HepG2 (cell line): ENCODE results near the gene RAD23A. TPM values are rescaled to one million over a fixed set of nuclear protein-coding genes. Genes with fewer than 3 reads are reported as not detected.

Experiments used
- HDAC1 ChIP-seq: sonication (generic); formaldehyde crosslinking; IDR thresholded peaks from 2 replicates; pipeline ENCODE4 v1.5.1; 2020; ENCODE audit warnings: mild to moderate bottlenecking, missing genetic modification reagents
- HNF4A ChIP-seq: sonication (generic); formaldehyde crosslinking; IDR thresholded peaks from 2 replicates; pipeline ENCODE4 v1.4.0; 2020; ENCODE audit warnings: missing genetic modification reagents
- IRF9 ChIP-seq: sonication (generic); formaldehyde crosslinking; IDR thresholded peaks from 2 replicates; pipeline ENCODE4 v1.8.0; 2022; ENCODE audit warnings: missing genetic modification reagents, mild to moderate bottlenecking, borderline replicate concordance
- ISL2 ChIP-seq: sonication (generic); formaldehyde crosslinking; IDR thresholded peaks from 2 replicates; pipeline ENCODE4 v1.5.0; 2020; ENCODE audit warnings: missing genetic modification reagents
- RFX5 ChIP-seq: IDR thresholded peaks from 2 replicates; pipeline ENCODE4 v1.6.1; 2011; ENCODE audit warnings: low read depth, low read length, improper control_type of control experiment
- RNF219 ChIP-seq: sonication (generic); formaldehyde crosslinking; IDR thresholded peaks from 2 replicates; pipeline ENCODE4 v1.5.0; 2020; ENCODE audit warnings: mild to moderate bottlenecking, missing genetic modification reagents
- THRA ChIP-seq: sonication (generic); formaldehyde crosslinking; IDR thresholded peaks from 2 replicates; pipeline ENCODE4 v1.4.0; 2020; ENCODE audit warnings: missing genetic modification reagents, borderline replicate concordance
- ZNF160 ChIP-seq: sonication (generic); formaldehyde crosslinking; IDR thresholded peaks from 2 replicates; pipeline ENCODE4 v1.8.0; 2022; ENCODE audit warnings: mild to moderate bottlenecking, inconsistent platforms, missing genetic modification reagents
- ZNF318 ChIP-seq: sonication (generic); formaldehyde crosslinking; IDR thresholded peaks from 2 replicates; pipeline ENCODE4 v1.4.0; 2020; ENCODE audit warnings: mild to moderate bottlenecking, missing genetic modification reagents
- ZNF354B ChIP-seq: sonication (generic); formaldehyde crosslinking; IDR thresholded peaks from 2 replicates; pipeline ENCODE4 v1.8.0; 2022; ENCODE audit warnings: mild to moderate bottlenecking, missing genetic modification reagents
- ZNF510 ChIP-seq: sonication (generic); formaldehyde crosslinking; IDR thresholded peaks from 2 replicates; pipeline ENCODE4 v1.4.0; 2020; ENCODE audit warnings: low read depth, mild to moderate bottlenecking, missing genetic modification reagents
- ZNF557 ChIP-seq: sonication (generic); formaldehyde crosslinking; IDR thresholded peaks from 2 replicates; pipeline ENCODE4 v1.4.0; 2020; ENCODE audit warnings: missing genetic modification reagents
- polyA plus RNA-seq, 8 experiments: library from polyadenylated mRNA; depleted of rRNA in 3 of 8; stranded (reverse) in 7 of 8; unstranded in 1 of 8; fragments of >200 nt; fragmentation: Illumina TruSeq in 4 of 8; extraction: Trizol in 4 of 8; gene quantifications; 2 replicates each; pipeline versions ENCODE4 v1.2.1 to v1.2.3, GENCODE V29; 2011 to 2016; ENCODE audit warnings: low read depth in 4 of 8, missing spikeins in 1 of 8, mixed read lengths in 1 of 8; ENCODE audit not compliant: insufficient read depth in 1 of 8
- total RNA-seq, 5 experiments: library from RNA; depleted of rRNA; stranded (reverse); fragments of >200 nt; fragmentation: Illumina TruSeq; extraction: Trizol; gene quantifications; 2 replicates each; pipeline ENCODE4 v1.2.3, GENCODE V29; 2016; ENCODE audit warnings: low read depth in 1 of 5
- TF ChIP-seq, protein P1 (sequence below): sonication (generic); formaldehyde crosslinking; IDR thresholded peaks from 2 replicates; pipeline ENCODE4 v1.4.0; 2020; ENCODE audit warnings: missing genetic modification reagents, borderline replicate concordance

RAD23A gene
- total and polyA plus RNA-seq, 2 of the 13 experiments (the other 11 are each of a cell fraction or from before 2014, with no cell fraction given) = 42.5 to 54.2 TPM

DNA sequence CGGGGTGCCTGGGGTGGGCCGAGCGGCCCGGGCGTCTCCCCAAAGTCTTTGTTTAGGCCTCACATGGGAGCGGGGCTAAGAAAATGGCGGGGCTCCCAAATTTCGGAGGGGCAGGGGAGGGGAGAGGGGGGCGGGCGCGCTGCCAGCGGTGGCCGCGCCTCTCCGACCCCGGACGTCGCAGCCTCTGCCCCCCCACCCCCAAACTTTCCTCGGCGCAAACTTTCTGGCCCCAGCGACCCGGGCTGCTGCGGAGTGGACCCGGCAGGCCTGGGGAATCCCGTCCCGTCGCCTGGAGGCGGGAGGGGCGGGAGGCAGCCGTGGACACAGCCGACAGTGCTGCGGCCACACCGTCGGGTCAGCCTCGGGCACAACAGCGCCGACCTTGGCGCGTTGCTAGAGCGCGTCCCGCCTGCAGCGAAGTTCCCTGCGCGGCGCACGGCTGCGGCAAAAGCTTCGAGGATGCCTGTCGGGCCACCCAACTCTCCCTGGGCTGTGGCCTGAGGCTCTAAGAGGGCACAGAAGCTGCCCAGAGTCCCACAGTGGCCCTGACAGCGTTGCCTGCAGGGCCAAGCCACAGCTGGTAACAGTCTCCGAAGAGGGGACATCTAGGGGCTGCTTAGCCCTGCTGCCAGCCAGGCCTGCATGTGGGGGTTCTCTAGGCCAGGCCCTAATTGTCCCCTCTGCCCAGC is 50.9 kb downstream of the RAD23A start (continued):
- 0 out of 2 replicates have a peak, but pooled peaks have one; percentile 19 for TF ChIP-seq HDAC1
- no peak for TF ChIP-seq ZNF318 (CRISPR knock-in tag)
- TF ChIP-seq ZNF160 = peak; percentile 34; the same call in 1 of the 2 replicates
- no peak for TF ChIP-seq RFX5
- TF ChIP-seq ZNF557 = no peak
- TF ChIP-seq HNF4A (CRISPR knock-in tag) = no peak
- no peak for TF ChIP-seq RNF219 (CRISPR knock-in tag)
- TF ChIP-seq ZNF354B (CRISPR knock-in tag) = no peak
- TF ChIP-seq ISL2 = peak; percentile 44; the same call in 1 of the 2 replicates
- TF ChIP-seq ZNF510 (CRISPR knock-in tag) = 0 out of 2 replicates have a peak, but pooled peaks have one; percentile 22
- peak; percentile 69; the same call in 1 of the 2 replicates for TF ChIP-seq THRA (CRISPR knock-in tag)
- TF ChIP-seq IRF9 (CRISPR knock-in tag) = peak; percentile 57; the same call in 1 of the 2 replicates
- TF ChIP-seq, protein P1, sequence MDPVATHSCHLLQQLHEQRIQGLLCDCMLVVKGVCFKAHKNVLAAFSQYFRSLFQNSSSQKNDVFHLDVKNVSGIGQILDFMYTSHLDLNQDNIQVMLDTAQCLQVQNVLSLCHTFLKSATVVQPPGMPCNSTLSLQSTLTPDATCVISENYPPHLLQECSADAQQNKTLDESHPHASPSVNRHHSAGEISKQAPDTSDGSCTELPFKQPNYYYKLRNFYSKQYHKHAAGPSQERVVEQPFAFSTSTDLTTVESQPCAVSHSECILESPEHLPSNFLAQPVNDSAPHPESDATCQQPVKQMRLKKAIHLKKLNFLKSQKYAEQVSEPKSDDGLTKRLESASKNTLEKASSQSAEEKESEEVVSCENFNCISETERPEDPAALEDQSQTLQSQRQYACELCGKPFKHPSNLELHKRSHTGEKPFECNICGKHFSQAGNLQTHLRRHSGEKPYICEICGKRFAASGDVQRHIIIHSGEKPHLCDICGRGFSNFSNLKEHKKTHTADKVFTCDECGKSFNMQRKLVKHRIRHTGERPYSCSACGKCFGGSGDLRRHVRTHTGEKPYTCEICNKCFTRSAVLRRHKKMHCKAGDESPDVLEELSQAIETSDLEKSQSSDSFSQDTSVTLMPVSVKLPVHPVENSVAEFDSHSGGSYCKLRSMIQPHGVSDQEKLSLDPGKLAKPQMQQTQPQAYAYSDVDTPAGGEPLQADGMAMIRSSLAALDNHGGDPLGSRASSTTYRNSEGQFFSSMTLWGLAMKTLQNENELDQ (CRISPR knock-in tag) = no peak
